ENCODE data around the gene PICALM. TPM values are rescaled to one million over a fixed set of nuclear protein-coding genes. Genes with fewer than 3 reads are reported as not detected.

The PICALM gene
- total and polyA plus RNA-seq, 9 of the 15 experiments (the other 6 are each of a cell fraction or from before 2014, with no cell fraction given), result 41.3 to 990 (median 309) TPM

DNA sequence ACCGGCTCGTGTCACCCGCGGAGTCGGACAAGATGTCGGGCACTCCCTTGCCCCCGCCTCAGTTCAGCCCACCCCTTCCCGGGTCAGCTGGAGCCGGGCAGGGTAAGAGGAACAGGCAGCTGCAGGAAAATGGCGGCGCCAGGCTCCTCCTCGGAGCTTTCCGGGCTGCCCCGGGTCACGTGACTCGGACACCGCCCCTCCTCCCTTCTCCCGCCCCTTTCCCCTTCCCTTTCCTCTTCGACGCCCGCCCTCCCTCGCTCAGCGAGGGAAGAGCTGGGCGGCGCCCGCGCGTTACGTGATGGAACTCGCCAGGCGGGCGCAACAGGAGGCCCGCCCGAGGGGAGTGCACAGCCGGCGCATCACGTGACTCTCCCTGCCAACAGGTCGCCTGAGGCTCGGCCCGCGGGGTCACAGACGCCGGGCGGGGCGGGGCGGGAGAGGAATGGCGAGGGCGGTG, at the start of gene PICALM (continued):
- TF ChIP-seq, protein P1, sequence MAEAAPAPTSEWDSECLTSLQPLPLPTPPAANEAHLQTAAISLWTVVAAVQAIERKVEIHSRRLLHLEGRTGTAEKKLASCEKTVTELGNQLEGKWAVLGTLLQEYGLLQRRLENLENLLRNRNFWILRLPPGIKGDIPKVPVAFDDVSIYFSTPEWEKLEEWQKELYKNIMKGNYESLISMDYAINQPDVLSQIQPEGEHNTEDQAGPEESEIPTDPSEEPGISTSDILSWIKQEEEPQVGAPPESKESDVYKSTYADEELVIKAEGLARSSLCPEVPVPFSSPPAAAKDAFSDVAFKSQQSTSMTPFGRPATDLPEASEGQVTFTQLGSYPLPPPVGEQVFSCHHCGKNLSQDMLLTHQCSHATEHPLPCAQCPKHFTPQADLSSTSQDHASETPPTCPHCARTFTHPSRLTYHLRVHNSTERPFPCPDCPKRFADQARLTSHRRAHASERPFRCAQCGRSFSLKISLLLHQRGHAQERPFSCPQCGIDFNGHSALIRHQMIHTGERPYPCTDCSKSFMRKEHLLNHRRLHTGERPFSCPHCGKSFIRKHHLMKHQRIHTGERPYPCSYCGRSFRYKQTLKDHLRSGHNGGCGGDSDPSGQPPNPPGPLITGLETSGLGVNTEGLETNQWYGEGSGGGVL (CRISPR knock-in tag; IDR thresholded peaks at IDR 0.05), result no peak
- TF ChIP-seq JUNB (CRISPR knock-in tag; conservative IDR thresholded peaks at IDR 0.05), result no peak
- TF ChIP-seq ZNF24 (IDR thresholded peaks at IDR 0.05), result no peak
- no peak for TF ChIP-seq ZFPM2 (CRISPR knock-in tag; IDR thresholded peaks at IDR 0.05)
- TF ChIP-seq ATF7 (IDR thresholded peaks at IDR 0.05), result peak; percentile 74
- no peak for TF ChIP-seq SUPT5H (IDR thresholded peaks at IDR 0.05)
- TF ChIP-seq SP2 (IDR thresholded peaks at IDR 0.05; ENCODE audit: extremely low read depth, low read depth, low read length, poor library complexity, severe bottlenecking), result no peak
- TF ChIP-seq RHOXF2B (CRISPR knock-in tag; conservative IDR thresholded peaks at IDR 0.05), result no peak
- TF ChIP-seq EWSR1 (IDR thresholded peaks at IDR 0.05; ENCODE audit: borderline replicate concordance, low read depth, partially characterized antibody), result no peak
- no peak; the same call in none of the 2 replicates for TF ChIP-seq GABPA (tag; conservative IDR thresholded peaks at IDR 0.05; ENCODE audit: low read depth)
- TF ChIP-seq, protein P2, sequence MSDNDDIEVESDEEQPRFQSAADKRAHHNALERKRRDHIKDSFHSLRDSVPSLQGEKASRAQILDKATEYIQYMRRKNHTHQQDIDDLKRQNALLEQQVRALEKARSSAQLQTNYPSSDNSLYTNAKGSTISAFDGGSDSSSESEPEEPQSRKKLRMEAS (CRISPR knock-in tag; IDR thresholded peaks at IDR 0.05), result peak; percentile 84
- no peak for TF ChIP-seq ZC3H8 (IDR thresholded peaks at IDR 0.05)
- no peak for TF ChIP-seq PRPF4 (IDR thresholded peaks at IDR 0.05; ENCODE audit: insufficient read depth, low read depth, low read length, poor library complexity, severe bottlenecking)
- TF ChIP-seq, protein P3, sequence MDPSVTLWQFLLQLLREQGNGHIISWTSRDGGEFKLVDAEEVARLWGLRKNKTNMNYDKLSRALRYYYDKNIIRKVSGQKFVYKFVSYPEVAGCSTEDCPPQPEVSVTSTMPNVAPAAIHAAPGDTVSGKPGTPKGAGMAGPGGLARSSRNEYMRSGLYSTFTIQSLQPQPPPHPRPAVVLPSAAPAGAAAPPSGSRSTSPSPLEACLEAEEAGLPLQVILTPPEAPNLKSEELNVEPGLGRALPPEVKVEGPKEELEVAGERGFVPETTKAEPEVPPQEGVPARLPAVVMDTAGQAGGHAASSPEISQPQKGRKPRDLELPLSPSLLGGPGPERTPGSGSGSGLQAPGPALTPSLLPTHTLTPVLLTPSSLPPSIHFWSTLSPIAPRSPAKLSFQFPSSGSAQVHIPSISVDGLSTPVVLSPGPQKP (CRISPR knock-in tag; IDR thresholded peaks at IDR 0.05), result no peak
- TF ChIP-seq, protein P4, sequence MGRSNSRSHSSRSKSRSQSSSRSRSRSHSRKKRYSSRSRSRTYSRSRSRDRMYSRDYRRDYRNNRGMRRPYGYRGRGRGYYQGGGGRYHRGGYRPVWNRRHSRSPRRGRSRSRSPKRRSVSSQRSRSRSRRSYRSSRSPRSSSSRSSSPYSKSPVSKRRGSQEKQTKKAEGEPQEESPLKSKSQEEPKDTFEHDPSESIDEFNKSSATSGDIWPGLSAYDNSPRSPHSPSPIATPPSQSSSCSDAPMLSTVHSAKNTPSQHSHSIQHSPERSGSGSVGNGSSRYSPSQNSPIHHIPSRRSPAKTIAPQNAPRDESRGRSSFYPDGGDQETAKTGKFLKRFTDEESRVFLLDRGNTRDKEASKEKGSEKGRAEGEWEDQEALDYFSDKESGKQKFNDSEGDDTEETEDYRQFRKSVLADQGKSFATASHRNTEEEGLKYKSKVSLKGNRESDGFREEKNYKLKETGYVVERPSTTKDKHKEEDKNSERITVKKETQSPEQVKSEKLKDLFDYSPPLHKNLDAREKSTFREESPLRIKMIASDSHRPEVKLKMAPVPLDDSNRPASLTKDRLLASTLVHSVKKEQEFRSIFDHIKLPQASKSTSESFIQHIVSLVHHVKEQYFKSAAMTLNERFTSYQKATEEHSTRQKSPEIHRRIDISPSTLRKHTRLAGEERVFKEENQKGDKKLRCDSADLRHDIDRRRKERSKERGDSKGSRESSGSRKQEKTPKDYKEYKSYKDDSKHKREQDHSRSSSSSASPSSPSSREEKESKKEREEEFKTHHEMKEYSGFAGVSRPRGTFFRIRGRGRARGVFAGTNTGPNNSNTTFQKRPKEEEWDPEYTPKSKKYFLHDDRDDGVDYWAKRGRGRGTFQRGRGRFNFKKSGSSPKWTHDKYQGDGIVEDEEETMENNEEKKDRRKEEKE (IDR thresholded peaks at IDR 0.05; ENCODE audit: borderline replicate concordance in 1 of 2, control insufficient read depth in 1 of 2, low read depth in 2 of 2, low read length in 1 of 2), result no peak
- no peak for TF ChIP-seq PRMT5 (CRISPR knock-in tag; IDR thresholded peaks at IDR 0.05)
- TF ChIP-seq, protein P5, sequence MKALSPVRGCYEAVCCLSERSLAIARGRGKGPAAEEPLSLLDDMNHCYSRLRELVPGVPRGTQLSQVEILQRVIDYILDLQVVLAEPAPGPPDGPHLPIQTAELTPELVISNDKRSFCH (CRISPR knock-in tag; IDR thresholded peaks at IDR 0.05), result no peak
- TF ChIP-seq, protein P5 (tag; IDR thresholded peaks at IDR 0.05), result no peak
- TF ChIP-seq, protein P6, sequence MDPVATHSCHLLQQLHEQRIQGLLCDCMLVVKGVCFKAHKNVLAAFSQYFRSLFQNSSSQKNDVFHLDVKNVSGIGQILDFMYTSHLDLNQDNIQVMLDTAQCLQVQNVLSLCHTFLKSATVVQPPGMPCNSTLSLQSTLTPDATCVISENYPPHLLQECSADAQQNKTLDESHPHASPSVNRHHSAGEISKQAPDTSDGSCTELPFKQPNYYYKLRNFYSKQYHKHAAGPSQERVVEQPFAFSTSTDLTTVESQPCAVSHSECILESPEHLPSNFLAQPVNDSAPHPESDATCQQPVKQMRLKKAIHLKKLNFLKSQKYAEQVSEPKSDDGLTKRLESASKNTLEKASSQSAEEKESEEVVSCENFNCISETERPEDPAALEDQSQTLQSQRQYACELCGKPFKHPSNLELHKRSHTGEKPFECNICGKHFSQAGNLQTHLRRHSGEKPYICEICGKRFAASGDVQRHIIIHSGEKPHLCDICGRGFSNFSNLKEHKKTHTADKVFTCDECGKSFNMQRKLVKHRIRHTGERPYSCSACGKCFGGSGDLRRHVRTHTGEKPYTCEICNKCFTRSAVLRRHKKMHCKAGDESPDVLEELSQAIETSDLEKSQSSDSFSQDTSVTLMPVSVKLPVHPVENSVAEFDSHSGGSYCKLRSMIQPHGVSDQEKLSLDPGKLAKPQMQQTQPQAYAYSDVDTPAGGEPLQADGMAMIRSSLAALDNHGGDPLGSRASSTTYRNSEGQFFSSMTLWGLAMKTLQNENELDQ (CRISPR knock-in tag; IDR thresholded peaks at IDR 0.05; ENCODE audit: borderline replicate concordance), result 0 out of 2 replicates have a peak, but pooled peaks have one; percentile 16
- no peak for TF ChIP-seq SRSF9 (IDR thresholded peaks at IDR 0.05; ENCODE audit: borderline replicate concordance, low read depth, low read length)

Data from K562 (cell line).